ENCODE results near the gene RBM10.

Gene RBM10

GRCh38 chrX:47224266-47224895 is 79.4 kb downstream of the RBM10 start:
- TF ChIP-seq CTCF (IDR thresholded peaks at IDR 0.05; ENCODE audit: low read depth, low read length, missing control alignments): no peak
- Histone ChIP-seq H3K36me3 (replicated peaks) (peaks cover 59% of the 10 kb centered on the region), H3K27ac (no peak overlapping the region), H3K4me3 (ENCODE audit: low read depth, low read length) (no peak overlapping the region), H3K27me3 (replicated peaks) (no peaks in the 10 kb centered on the region)
- DNase-seq: no peak
- in situ Hi-C loops (cut with HindIII; ENCODE audit: low pct_ligation_motif_present, low sequenced_read_pairs): no loop called here

- in situ Hi-C loops (cut with HindIII; ENCODE audit: low pct_ligation_motif_present, low sequenced_read_pairs): no loop called here
- Histone ChIP-seq H3K27ac (no peak overlapping the region), H3K4me3 (ENCODE audit: low read depth, low read length) (no peak overlapping the region), H3K27me3 (replicated peaks) (no peaks in the 10 kb centered on the region), H3K36me3 (replicated peaks) (peaks cover 60% of the 10 kb centered on the region)
- TF ChIP-seq CTCF (IDR thresholded peaks at IDR 0.05; ENCODE audit: low read depth, low read length, missing control alignments): no peak
- no peak for DNase-seq
Observed at GRCh38 chrX:47224896-47225290, 79.9 kb downstream of the RBM10 start.

GRCh38 chrX:47226071-47226470 is 81.0 kb downstream of the RBM10 start:
- H3K36me3 ChIP-seq (replicated peaks): peaks cover 60% of the 10 kb centered on the region
- TF ChIP-seq CTCF (IDR thresholded peaks at IDR 0.05; ENCODE audit: low read depth, low read length, missing control alignments): no peak

GRCh38 chrX:47226531-47227333 is 81.7 kb downstream of the RBM10 start:
- H3K36me3 ChIP-seq (replicated peaks): peaks cover 60% of the 10 kb centered on the region
- no peak for TF ChIP-seq CTCF (IDR thresholded peaks at IDR 0.05; ENCODE audit: low read depth, low read length, missing control alignments)
- in situ Hi-C loops (cut with HindIII; ENCODE audit: low pct_ligation_motif_present, low sequenced_read_pairs): no loop called here
- H3K27me3 ChIP-seq (replicated peaks): no peaks in the 10 kb centered on the region
- DNase-seq: no peak
- H3K4me3 ChIP-seq (ENCODE audit: low read depth, low read length): no peak overlapping the region
- no peak overlapping the region for H3K27ac ChIP-seq

More at GRCh38 chrX:47226071-47226470, 81.0 kb downstream of the RBM10 start:
- no peak for DNase-seq
- Histone ChIP-seq H3K4me3 (ENCODE audit: low read depth, low read length) (no peak overlapping the region), H3K27me3 (replicated peaks) (no peaks in the 10 kb centered on the region), H3K27ac (no peak overlapping the region)
- in situ Hi-C loops (cut with HindIII; ENCODE audit: low pct_ligation_motif_present, low sequenced_read_pairs): no loop called here

GRCh38 chrX:47227334-47227583 is 82.2 kb downstream of the RBM10 start:
- H3K27me3 ChIP-seq (replicated peaks): no peaks in the 10 kb centered on the region
- no peak overlapping the region for H3K4me3 ChIP-seq (ENCODE audit: low read depth, low read length)
- no peak for DNase-seq
- H3K27ac ChIP-seq: no peak overlapping the region
- H3K36me3 ChIP-seq (replicated peaks): peaks cover 60% of the 10 kb centered on the region
- in situ Hi-C loops (cut with HindIII; ENCODE audit: low pct_ligation_motif_present, low sequenced_read_pairs): no loop called here
- no peak for TF ChIP-seq CTCF (IDR thresholded peaks at IDR 0.05; ENCODE audit: low read depth, low read length, missing control alignments)

All from brain microvascular endothelial cell (primary cell).